RWPE2 (cell line): Measurements from ENCODE around the gene FRAS1.
"Not testable (repeated sequence)": the region's sequence is repeated elsewhere in the genome, so short reads cannot be mapped to it uniquely, and the experiment has no call there.

Experiments used
- ATAC-seq: fragments of 200-7000 bp; cut with Tn5 transposase; 3 replicates; pipeline ENCODE4 v1.9.1; 2021; ENCODE audit warnings: low read depth
- DNase-seq: peaks from one replicate; pipeline ENCODE4 v3.0.0-alpha.2; 2020; ENCODE audit warnings: low spot score
- H3K27ac ChIP-seq: fragments of 450-650 bp; 2 replicates; pipeline ENCODE4 v1.5.1; 2017; ENCODE audit warnings: mild to moderate bottlenecking; ENCODE audit not compliant: poor library complexity, severe bottlenecking
- H3K27me3 ChIP-seq: fragments of 250-450 bp; sonication (Bioruptor Pico); 2 replicates; pipeline ENCODE4 v1.5.1; 2021; ENCODE audit warnings: mild to moderate bottlenecking, moderate library complexity; ENCODE audit not compliant: insufficient read depth, poor library complexity, severe bottlenecking
- H3K36me3 ChIP-seq: fragments of 250-450 bp; sonication (Bioruptor Pico); 2 replicates; pipeline ENCODE4 v1.5.1; 2020; ENCODE audit warnings: low read depth, mild to moderate bottlenecking, moderate library complexity
- H3K4me1 ChIP-seq: fragments of 250-450 bp; sonication (Bioruptor Pico); 2 replicates; pipeline ENCODE4 v1.5.1; 2021; ENCODE audit warnings: mild to moderate bottlenecking, moderate library complexity; ENCODE audit not compliant: insufficient read depth, poor library complexity, severe bottlenecking
- H3K4me3 ChIP-seq: fragments of 250-450 bp; sonication (Bioruptor Pico); 2 replicates; pipeline ENCODE4 v1.5.1; 2021; ENCODE audit warnings: mild to moderate bottlenecking, moderate library complexity; ENCODE audit not compliant: severe bottlenecking
- H3K9me3 ChIP-seq: fragments of 250-450 bp; sonication (Bioruptor Pico); 2 replicates; pipeline ENCODE4 v1.5.1; 2021; ENCODE audit warnings: mild to moderate bottlenecking, moderate library complexity; ENCODE audit not compliant: severe bottlenecking
- CTCF ChIP-seq: fragments of 450-650 bp; IDR thresholded peaks from one replicate; pipeline ENCODE4 v1.5.1; 2017; ENCODE audit warnings: mild to moderate bottlenecking, moderate library complexity; ENCODE audit not compliant: poor library complexity, severe bottlenecking

Gene FRAS1

GRCh38 chr4:78320349-78320935, 263.3 kb downstream of the FRAS1 start:
- no peak overlapping the region for H3K4me3 ChIP-seq
- no peak overlapping the region for H3K27ac ChIP-seq
- H3K4me1 ChIP-seq, result no peaks in the 10 kb centered on the region
- ATAC-seq (no peak), DNase-seq (no peak)
- no peaks in the 10 kb centered on the region for H3K36me3 ChIP-seq
- no peak for TF ChIP-seq CTCF
- H3K9me3 ChIP-seq, result no peaks in the 10 kb centered on the region
- H3K27me3 ChIP-seq, result no peaks in the 10 kb centered on the region

- ATAC-seq, result no peak
- Histone ChIP-seq H3K4me3 (no peak overlapping the region), H3K27me3 (no peaks in the 10 kb centered on the region), H3K36me3 (no peaks in the 10 kb centered on the region), H3K4me1 (no peaks in the 10 kb centered on the region), H3K9me3 (no peaks in the 10 kb centered on the region), H3K27ac (no peak overlapping the region)
- no peak for DNase-seq
- no peak for TF ChIP-seq CTCF
These were observed 264.9 kb downstream of the FRAS1 start for GRCh38 chr4:78322032-78322431.

- ATAC-seq, result no peak
- H3K4me3 ChIP-seq, result no peak overlapping the region
- no peaks in the 10 kb centered on the region for H3K36me3 ChIP-seq
- no peaks in the 10 kb centered on the region for H3K4me1 ChIP-seq
- TF ChIP-seq CTCF, result no peak
- no peak for DNase-seq
- no peaks in the 10 kb centered on the region for H3K27me3 ChIP-seq
- H3K9me3 ChIP-seq, result no peaks in the 10 kb centered on the region
- H3K27ac ChIP-seq, result no peak overlapping the region
These were observed 266.3 kb downstream of the FRAS1 start for GRCh38 chr4:78323439-78323838.

GRCh38 chr4:78324625-78325024, 267.5 kb downstream of the FRAS1 start:
- no peak for TF ChIP-seq CTCF
- Histone ChIP-seq H3K27me3 (no peaks in the 10 kb centered on the region), H3K4me1 (no peaks in the 10 kb centered on the region)

GRCh38 chr4:78325271-78326157, 268.4 kb downstream of the FRAS1 start:
- Histone ChIP-seq H3K27me3 (no peaks in the 10 kb centered on the region), H3K4me3 (no peak overlapping the region), H3K27ac (no peak overlapping the region), H3K9me3 (no peaks in the 10 kb centered on the region), H3K36me3 (no peaks in the 10 kb centered on the region), H3K4me1 (no peaks in the 10 kb centered on the region)
- no peak for TF ChIP-seq CTCF
- DNase-seq (no peak), ATAC-seq (no peak)

More at GRCh38 chr4:78324625-78325024, 267.5 kb downstream of the FRAS1 start:
- Histone ChIP-seq H3K36me3 (no peaks in the 10 kb centered on the region), H3K27ac (no peak overlapping the region), H3K4me3 (no peak overlapping the region), H3K9me3 (no peaks in the 10 kb centered on the region)
- no peak for ATAC-seq
- DNase-seq, result no peak

GRCh38 chr4:78328591-78328990, 271.5 kb downstream of the FRAS1 start:
- not testable (repeated sequence) for H3K4me1 ChIP-seq, H3K27me3 ChIP-seq, DNase-seq

More at GRCh38 chr4:78328591-78328990, 271.5 kb downstream of the FRAS1 start:
- not testable (repeated sequence) for H3K27ac ChIP-seq, ATAC-seq, H3K9me3 ChIP-seq, H3K36me3 ChIP-seq, H3K4me3 ChIP-seq
